ENCODE measurements around the gene AQP12B. TPM values are rescaled to one million over a fixed set of nuclear protein-coding genes. Genes with fewer than 3 reads are reported as not detected.

Gene AQP12B
- total and polyA plus RNA-seq, 2 of the 8 experiments (the other 6 are each of a cell fraction or from before 2014, with no cell fraction given), result not detected

DNA sequence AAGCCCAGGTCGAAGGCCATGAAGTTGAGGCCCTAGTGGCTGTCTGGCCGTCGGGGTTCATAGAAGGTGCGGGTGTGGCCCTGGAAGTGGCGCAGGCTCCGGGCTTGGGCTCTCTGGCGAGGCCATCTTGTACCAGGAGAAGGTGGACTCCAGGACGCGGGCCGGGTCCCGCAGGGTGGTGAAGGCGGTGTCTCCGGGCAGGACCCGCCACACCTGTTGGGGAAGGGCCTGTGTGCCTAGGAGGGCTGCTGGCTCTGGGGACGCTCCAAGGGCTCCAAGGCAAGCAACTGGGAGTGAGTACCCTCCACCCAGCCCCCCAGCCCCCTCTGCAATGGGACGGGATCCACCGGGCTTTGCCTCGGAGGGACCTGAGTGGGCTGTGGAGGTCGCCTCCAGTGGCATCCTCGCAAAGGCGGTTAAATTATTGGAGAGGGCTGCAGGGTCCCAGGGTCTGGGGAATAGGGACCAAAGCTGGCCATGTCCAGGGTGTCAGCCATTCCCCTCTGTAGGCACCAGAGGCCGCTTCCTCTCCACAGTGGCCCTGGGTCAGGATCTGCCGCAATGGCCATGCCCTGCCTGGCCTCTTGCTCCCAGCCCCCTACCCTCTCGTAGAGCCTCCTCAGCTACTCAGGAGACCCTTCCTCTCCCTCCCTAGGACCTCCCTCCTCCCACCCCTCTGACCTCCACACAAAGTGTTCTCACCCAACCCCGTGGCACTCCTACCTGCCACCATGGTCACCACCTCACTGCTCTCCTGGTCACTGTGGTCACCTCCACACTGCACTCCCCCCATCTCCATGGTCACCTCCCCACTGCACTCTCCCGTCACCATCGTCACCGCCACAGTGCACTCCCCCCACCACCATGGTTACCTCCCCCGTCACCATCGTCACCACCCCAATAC is 19.3 kb upstream of the AQP12B start:
- Histone ChIP-seq H2BK20ac (ENCODE audit: low read length) (no peak overlapping the region), H2BK120ac (replicated peaks; ENCODE audit: low read depth, low read length) (no peak overlapping the region), H2AK5ac (ENCODE audit: low read depth, low read length) (no peak overlapping the region), H3K79me1 (ENCODE audit: low read depth, low read length) (no peaks in the 10 kb centered on the region), H2BK12ac (ENCODE audit: low read depth, low read length) (no peak overlapping the region), H4K20me1 (replicated peaks in 1 of 2; ENCODE audit: control insufficient read depth in 1 of 2, insufficient read depth in 2 of 2, low read length in 2 of 2) (peaks cover 0 to 1% of the 10 kb centered on the region in 2 experiments), H3K4me3 (ENCODE audit: extremely low read depth in 1 of 4, insufficient read depth in 2 of 4, low read depth in 3 of 4, low read length in 4 of 4) (no peak overlapping the region), H3K27me3 (replicated peaks in 1 of 4; ENCODE audit: control insufficient read depth in 3 of 4, extremely low read depth in 1 of 4, insufficient read depth in 3 of 4, low read length in 3 of 4) (no peaks in the 10 kb centered on the region), H2BK15ac (ENCODE audit: low read length) (no peak overlapping the region), H4K8ac (ENCODE audit: extremely low read depth, insufficient read depth, low read length) (no peak overlapping the region; the same call in none of the 2 replicates), H3K27ac (ENCODE audit: low read depth, low read length) (no peak overlapping the region), H3K4ac (replicated peaks; ENCODE audit: insufficient read length, low read depth, low read length) (no peak overlapping the region), H2BK5ac (ENCODE audit: low read depth, low read length) (no peak overlapping the region), H3K23me2 (ENCODE audit: low read depth, low read length) (no peaks in the 10 kb centered on the region), H3K4me2 (ENCODE audit: insufficient read depth in 1 of 2, low read depth in 2 of 2, low read length in 2 of 2) (no peak overlapping the region), H3K56ac (replicated peaks; ENCODE audit: insufficient read length, low read depth, low read length) (no peak overlapping the region), H3K14ac (ENCODE audit: insufficient read length) (no peak overlapping the region), H3K9ac (replicated peaks in 1 of 4; ENCODE audit: extremely low read depth in 1 of 4, low read depth in 3 of 4, low read length in 3 of 4) (no peak overlapping the region), H2AFZ (ENCODE audit: low read length) (no peak overlapping the region), H3K18ac (ENCODE audit: extremely low read depth, low read length) (no peak overlapping the region), H4K5ac (ENCODE audit: insufficient read length, low read depth, low read length) (no peak overlapping the region), H4K91ac (replicated peaks; ENCODE audit: insufficient read length, low read length) (no peak overlapping the region), H3K36me3 (ENCODE audit: control insufficient read depth in 2 of 4, insufficient read depth in 4 of 4, low read length in 3 of 4) (no peaks in the 10 kb centered on the region), H3K79me2 (ENCODE audit: control insufficient read depth in 1 of 2, insufficient read depth in 2 of 2, low read length in 2 of 2) (no peaks in the 10 kb centered on the region), H3K9me3 (ENCODE audit: insufficient read depth in 2 of 2, low read depth in 1 of 2, low read length in 1 of 2) (no peaks in the 10 kb centered on the region), H3K23ac (ENCODE audit: insufficient read length) (no peak overlapping the region), H3K4me1 (replicated peaks in 1 of 4; ENCODE audit: control insufficient read depth in 3 of 4, insufficient read depth in 4 of 4, low read length in 3 of 4) (no peaks in the 10 kb centered on the region)
- DNase-seq (ENCODE audit: low read depth in 1 of 2, low spot score in 2 of 2) (no peak), FAIRE-seq (no peak)
- TF ChIP-seq BRCA1 (IDR thresholded peaks at IDR 0.05; ENCODE audit: low read depth, low read length) (no peak), BACH1 (IDR thresholded peaks at IDR 0.05; ENCODE audit: low read length) (no peak), HDAC2 (IDR thresholded peaks at IDR 0.05; ENCODE audit: borderline replicate concordance in 1 of 2, low read depth in 2 of 2, low read length in 2 of 2) (no peak), FOSL1 (IDR thresholded peaks at IDR 0.05; ENCODE audit: insufficient read depth, low read depth, low read length) (no peak)
- 84% methylated on average over 27 of the region's 30 CpGs; no CpG with 5 or more reads in 1 of the 2 experiments for WGBS, 2 experiments (ENCODE audit: extremely low coverage in 1 of 2, insufficient coverage in 1 of 2, insufficient read length in 1 of 2, insufficient replicate concordance in 2 of 2, low coverage in 1 of 2, low lambda C conversion rate in 2 of 2, missing lambda C conversion rate in 1 of 2)
- POLR2A ChIA-PET (ENCODE audit: partially characterized antibody), result interaction anchor here (0.6 to 1.8 kb wide), 3 partner anchors 9 to 936 kb away, joined by 3 to 5 read pairs (median 4); partner anchors contain the start of gene ATG4B
- CTCF ChIA-PET (ENCODE audit: partially characterized antibody), result interaction anchor here (0.6 kb wide), 1 partner anchor 8 kb away, joined by 3 read pairs; no protein-coding TSS in a partner anchor
